Tibial nerve (tissue), 4 donors: ENCODE data around the gene CCER1.

Experiments used
- EP300 ChIP-seq, 2 donors: sonication (generic); formaldehyde crosslinking; IDR thresholded peaks; one replicate each; pipeline ENCODE4 v1.6.1; 2017; ENCODE audit warnings: antibody characterized with exemption in 2 of 2, mild to moderate bottlenecking in 1 of 2
- POLR2A ChIP-seq, 2 donors: fragments of 450-650 bp; IDR thresholded peaks; one replicate each; pipeline ENCODE4 v1.6.1; 2017; ENCODE audit warnings: antibody characterized with exemption in 2 of 2, mild to moderate bottlenecking in 2 of 2, moderate library complexity in 2 of 2
- TF ChIP-seq, protein P1 (sequence below), 5 experiments: fragments of 200-600 bp in 3 of 5; fragments of 450-650 bp in 2 of 5; sonication (generic) in 3 of 5; IDR thresholded peaks; one replicate each; pipeline ENCODE4 v1.5.1; 2016 to 2019; ENCODE audit warnings: antibody characterized with exemption in 5 of 5, mild to moderate bottlenecking in 3 of 5, moderate library complexity in 2 of 5

DNA sequence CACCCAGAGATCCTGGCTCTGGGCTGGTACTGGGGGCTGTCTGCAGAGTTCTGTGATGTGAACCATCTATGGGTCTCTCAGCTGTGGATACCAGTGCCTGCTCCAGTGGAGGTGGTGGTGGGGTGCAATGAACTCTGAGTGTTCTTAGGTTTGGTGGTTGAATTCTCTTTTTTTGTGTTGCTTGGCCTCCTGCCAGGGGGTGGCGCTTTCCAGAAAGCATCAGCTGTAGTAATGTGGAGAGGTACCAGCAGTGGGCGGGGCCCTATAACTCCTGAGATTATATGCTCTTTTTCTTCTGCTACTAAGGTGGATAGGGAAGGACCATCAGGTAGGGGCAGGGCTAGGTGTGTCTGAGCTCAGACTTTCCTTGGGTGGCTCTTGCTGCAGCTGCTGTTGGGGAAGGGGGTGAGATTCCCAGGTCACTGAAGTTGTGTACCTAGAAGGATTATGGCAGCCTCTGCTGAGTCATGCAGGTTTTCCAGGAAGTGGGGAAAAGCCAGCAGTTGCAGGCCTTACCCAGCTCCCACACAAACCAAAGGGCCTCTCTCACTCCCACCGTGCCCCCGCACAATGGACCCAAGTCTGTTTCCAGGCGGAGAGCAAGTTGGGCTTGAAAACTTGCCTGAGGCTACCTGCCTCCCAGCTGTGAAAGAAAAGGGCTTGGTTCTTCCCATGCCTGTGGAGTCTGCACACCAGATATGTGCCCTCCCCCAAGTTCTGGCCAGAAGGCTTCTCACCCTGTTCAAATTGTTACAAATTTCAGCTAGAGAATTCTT, 18.6 kb downstream of the CCER1 start:
- no peak for TF ChIP-seq POLR2A (IDR thresholded peaks at IDR 0.05)
- no peak for TF ChIP-seq EP300 (IDR thresholded peaks at IDR 0.05)
- TF ChIP-seq, protein P1, sequence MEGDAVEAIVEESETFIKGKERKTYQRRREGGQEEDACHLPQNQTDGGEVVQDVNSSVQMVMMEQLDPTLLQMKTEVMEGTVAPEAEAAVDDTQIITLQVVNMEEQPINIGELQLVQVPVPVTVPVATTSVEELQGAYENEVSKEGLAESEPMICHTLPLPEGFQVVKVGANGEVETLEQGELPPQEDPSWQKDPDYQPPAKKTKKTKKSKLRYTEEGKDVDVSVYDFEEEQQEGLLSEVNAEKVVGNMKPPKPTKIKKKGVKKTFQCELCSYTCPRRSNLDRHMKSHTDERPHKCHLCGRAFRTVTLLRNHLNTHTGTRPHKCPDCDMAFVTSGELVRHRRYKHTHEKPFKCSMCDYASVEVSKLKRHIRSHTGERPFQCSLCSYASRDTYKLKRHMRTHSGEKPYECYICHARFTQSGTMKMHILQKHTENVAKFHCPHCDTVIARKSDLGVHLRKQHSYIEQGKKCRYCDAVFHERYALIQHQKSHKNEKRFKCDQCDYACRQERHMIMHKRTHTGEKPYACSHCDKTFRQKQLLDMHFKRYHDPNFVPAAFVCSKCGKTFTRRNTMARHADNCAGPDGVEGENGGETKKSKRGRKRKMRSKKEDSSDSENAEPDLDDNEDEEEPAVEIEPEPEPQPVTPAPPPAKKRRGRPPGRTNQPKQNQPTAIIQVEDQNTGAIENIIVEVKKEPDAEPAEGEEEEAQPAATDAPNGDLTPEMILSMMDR (IDR thresholded peaks at IDR 0.05): no peak
